Thyroid gland (tissue), 4 donors: ENCODE measurements around the gene TGFBR1. TPM values are rescaled to one million over a fixed set of nuclear protein-coding genes. Genes with fewer than 3 reads are reported as not detected.

Source experiments
- DNase-seq, 2 donors: peaks; one replicate each; pipeline ENCODE4 v3.0.0-alpha.2; 2019
- H3K27ac ChIP-seq, 3 donors: fragments of 200-600 bp; sonication (generic); 1 replicate in 2 of 3; 2 replicates in 1 of 3; pipeline ENCODE4 v1.5.1; 2016 to 2019; ENCODE audit warnings: mild to moderate bottlenecking in 1 of 3, moderate library complexity in 1 of 3
- H3K27me3 ChIP-seq: fragments of 200-600 bp; sonication (generic); one replicate; pipeline ENCODE4 v1.5.1; 2019
- H3K36me3 ChIP-seq, 2 donors: fragments of 200-600 bp; sonication (generic); one replicate each; pipeline ENCODE4 v1.5.1; 2016 to 2019
- H3K4me1 ChIP-seq, 2 donors: fragments of 200-600 bp; sonication (generic); one replicate each; pipeline ENCODE4 v1.5.1; 2017 to 2019
- H3K4me3 ChIP-seq, 3 donors: fragments of 200-600 bp; sonication (generic); replicated peaks in 1 of 3; 1 replicate in 2 of 3; 2 replicates in 1 of 3; pipeline ENCODE4 v1.5.1; 2016; ENCODE audit warnings: mild to moderate bottlenecking in 1 of 3
- H3K9me3 ChIP-seq: fragments of 200-600 bp; sonication (generic); one replicate; pipeline ENCODE4 v1.5.1; 2017
- POLR2A ChIP-seq, 2 donors: fragments of 450-650 bp; IDR thresholded peaks; one replicate each; pipeline ENCODE4 v1.6.1; 2017; ENCODE audit warnings: antibody characterized with exemption in 2 of 2, mild to moderate bottlenecking in 2 of 2, moderate library complexity in 1 of 2
- WGBS, 2 donors: methylation state at CpG; one replicate each; pipeline ENCODE4 v1.1.5; 2017; 5-methylcytosine and 5-hydroxymethylcytosine counted together
- intact Hi-C: fragments of 100-400 bp; cut with DNase I; formaldehyde crosslinking; loops from one replicate; pipeline ENCODE4 v1.15.1; 2023
- total RNA-seq, 4 donors: library from RNA; depleted of rRNA; stranded (reverse); fragments of >200 nt; gene quantifications; one replicate each; pipeline ENCODE4 v1.2.3, GENCODE V29; 2016
- TF ChIP-seq, protein P1 (sequence below), 6 experiments: fragments of 200-600 bp in 3 of 6; fragments of 450-650 bp in 3 of 6; sonication (generic) in 3 of 6; IDR thresholded peaks; one replicate each; pipeline ENCODE4 v1.5.1; 2016 to 2019; ENCODE audit warnings: antibody characterized with exemption in 6 of 6, mild to moderate bottlenecking in 2 of 6, inconsistent platforms in 1 of 6, moderate library complexity in 1 of 6

Gene TGFBR1
- total RNA-seq, 4 donors from 2014 or later: 18.6 to 36.7 (median 28.5) TPM

DNA sequence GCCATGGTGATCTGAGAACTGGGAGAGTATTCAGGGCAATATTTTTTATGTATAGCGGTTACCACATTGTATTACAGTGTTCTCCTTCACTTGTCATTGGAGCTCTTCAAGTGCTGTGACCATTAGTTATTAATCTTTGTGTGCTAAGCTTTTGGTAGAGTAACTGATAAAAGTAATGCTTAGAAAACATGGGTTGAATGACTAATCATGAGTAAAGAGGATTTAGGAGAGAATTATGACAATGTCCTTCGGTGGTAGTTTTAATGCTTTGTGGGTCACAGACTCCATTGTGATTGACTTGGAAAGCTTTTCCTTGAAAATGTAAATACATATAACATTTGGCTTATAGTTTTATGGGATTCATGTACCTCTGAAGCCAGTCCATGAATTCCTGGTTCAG lies 21.4 kb downstream of the TGFBR1 start:
- intact Hi-C loops: loop anchor here (10.0 kb wide), 1 partner anchor 122 kb away; no protein-coding TSS in a partner anchor
- H3K36me3 ChIP-seq: no peaks in the 10 kb centered on the region
- H3K27ac ChIP-seq: no peak overlapping the region
- TF ChIP-seq POLR2A (IDR thresholded peaks at IDR 0.05): no peak
- TF ChIP-seq, protein P1, sequence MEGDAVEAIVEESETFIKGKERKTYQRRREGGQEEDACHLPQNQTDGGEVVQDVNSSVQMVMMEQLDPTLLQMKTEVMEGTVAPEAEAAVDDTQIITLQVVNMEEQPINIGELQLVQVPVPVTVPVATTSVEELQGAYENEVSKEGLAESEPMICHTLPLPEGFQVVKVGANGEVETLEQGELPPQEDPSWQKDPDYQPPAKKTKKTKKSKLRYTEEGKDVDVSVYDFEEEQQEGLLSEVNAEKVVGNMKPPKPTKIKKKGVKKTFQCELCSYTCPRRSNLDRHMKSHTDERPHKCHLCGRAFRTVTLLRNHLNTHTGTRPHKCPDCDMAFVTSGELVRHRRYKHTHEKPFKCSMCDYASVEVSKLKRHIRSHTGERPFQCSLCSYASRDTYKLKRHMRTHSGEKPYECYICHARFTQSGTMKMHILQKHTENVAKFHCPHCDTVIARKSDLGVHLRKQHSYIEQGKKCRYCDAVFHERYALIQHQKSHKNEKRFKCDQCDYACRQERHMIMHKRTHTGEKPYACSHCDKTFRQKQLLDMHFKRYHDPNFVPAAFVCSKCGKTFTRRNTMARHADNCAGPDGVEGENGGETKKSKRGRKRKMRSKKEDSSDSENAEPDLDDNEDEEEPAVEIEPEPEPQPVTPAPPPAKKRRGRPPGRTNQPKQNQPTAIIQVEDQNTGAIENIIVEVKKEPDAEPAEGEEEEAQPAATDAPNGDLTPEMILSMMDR (IDR thresholded peaks at IDR 0.05): no peak
- 95 to 96% methylated on average over 2 of the region's 2 CpGs for WGBS, 2 donors
- H3K27me3 ChIP-seq: no peaks in the 10 kb centered on the region
- DNase-seq: no peak
- H3K4me1 ChIP-seq: no peaks in the 10 kb centered on the region
- no peak overlapping the region for H3K4me3 ChIP-seq
- H3K9me3 ChIP-seq: no peaks in the 10 kb centered on the region

DNA sequence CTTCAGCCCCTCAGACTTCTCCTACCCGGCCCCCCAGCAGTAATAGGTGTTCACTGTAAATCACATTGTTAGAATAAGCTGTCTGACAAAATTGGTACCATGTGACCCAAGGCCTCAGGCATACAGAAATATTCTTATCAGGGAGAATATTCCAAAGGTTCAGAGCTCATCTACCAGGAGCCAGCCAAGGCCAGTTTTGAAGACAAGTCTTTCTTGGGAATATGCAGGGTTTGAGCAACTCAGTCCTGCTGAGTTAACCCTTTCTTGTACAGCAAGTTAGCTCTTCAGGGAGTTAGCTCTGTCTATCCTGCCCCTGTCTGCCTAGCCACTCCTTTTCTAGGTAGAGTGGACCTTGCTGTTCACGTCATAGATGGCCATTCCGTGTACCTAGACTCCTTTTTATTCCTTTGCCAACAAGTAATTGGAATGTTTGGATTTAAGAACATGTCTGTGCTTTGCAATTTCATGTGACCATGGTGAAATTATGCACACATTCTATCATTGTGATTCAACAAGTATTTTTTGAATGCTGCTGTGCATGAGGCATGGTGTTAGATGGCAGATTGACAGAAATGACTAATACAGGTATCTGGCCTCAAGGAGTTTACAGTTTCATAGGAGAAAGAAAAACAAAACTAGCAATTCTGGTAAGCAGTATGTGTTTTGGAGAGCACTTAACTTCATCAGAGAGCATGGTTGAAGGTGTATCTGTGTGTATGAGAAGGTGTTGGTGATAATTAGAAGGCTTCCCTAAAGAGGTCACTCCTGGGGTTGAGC lies 22.6 kb downstream of the TGFBR1 start:
- Histone ChIP-seq H3K27me3 (no peaks in the 10 kb centered on the region), H3K9me3 (no peaks in the 10 kb centered on the region), H3K36me3 (no peaks in the 10 kb centered on the region), H3K4me3 (no peak overlapping the region), H3K27ac (no peak overlapping the region), H3K4me1 (no peaks in the 10 kb centered on the region)
- intact Hi-C loops: loop anchor here (10.0 kb wide), 1 partner anchor 123 kb away; no protein-coding TSS in a partner anchor
- DNase-seq: no peak
- TF ChIP-seq, protein P1 (IDR thresholded peaks at IDR 0.05): no peak
- TF ChIP-seq POLR2A (IDR thresholded peaks at IDR 0.05): no peak
- WGBS, 2 donors: 92% methylated on average over 3 of the region's 3 CpGs

DNA sequence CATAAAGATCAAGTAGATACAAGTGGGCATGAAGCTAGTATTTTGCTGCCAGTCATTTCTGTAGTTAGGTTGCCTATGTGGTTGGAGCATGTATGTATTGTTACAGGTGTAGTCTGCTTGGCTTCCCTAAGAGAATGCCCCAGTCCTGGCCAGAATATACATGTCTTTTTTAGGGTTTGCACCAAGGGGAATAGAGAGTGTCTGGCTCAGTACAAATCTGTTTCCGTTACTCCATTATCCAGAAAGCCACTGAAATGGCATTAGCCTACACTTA lies 23.2 kb downstream of the TGFBR1 start:
- H3K36me3 ChIP-seq: no peaks in the 10 kb centered on the region
- intact Hi-C loops: loop anchor here (10.0 kb wide), 1 partner anchor 123 kb away; no protein-coding TSS in a partner anchor
- H3K9me3 ChIP-seq: no peaks in the 10 kb centered on the region
- no peak for TF ChIP-seq POLR2A (IDR thresholded peaks at IDR 0.05)
- TF ChIP-seq, protein P1 (IDR thresholded peaks at IDR 0.05): no peak
- no peak overlapping the region for H3K4me3 ChIP-seq
- WGBS, 2 donors: 83 to 97% methylated on average over 1 of the region's 1 CpG
- H3K27ac ChIP-seq: no peak overlapping the region
- H3K4me1 ChIP-seq: no peaks in the 10 kb centered on the region
- DNase-seq: no peak
- no peaks in the 10 kb centered on the region for H3K27me3 ChIP-seq

DNA sequence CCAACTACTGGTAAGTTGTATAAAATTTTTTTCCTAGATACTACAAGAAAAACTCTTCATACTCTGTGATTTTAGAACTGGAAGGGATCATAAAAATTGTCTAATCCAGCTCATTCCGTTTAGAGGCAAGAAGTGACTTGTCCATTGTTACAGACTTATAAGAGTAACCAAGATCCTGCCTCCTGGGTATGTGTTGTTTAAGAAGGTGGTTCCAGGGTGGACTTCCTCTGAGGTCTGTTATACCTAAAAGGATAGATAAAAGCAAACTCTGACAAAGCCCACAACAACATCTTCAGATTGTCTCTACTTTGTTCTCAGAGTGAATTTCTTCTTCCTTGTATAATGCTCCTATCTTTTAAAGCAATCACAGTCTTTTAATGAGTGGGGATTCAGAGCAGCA lies 24.2 kb downstream of the TGFBR1 start:
- H3K36me3 ChIP-seq: no peaks in the 10 kb centered on the region
- no peak overlapping the region for H3K4me3 ChIP-seq
- intact Hi-C loops: loop anchor here (10.0 kb wide), 1 partner anchor 124 kb away; no protein-coding TSS in a partner anchor
- H3K4me1 ChIP-seq: no peaks in the 10 kb centered on the region
- no peak for TF ChIP-seq POLR2A (IDR thresholded peaks at IDR 0.05)
- TF ChIP-seq, protein P1 (IDR thresholded peaks at IDR 0.05): no peak
- WGBS, 2 donors: 81 to 93% methylated on average over 1 of the region's 1 CpG
- DNase-seq: no peak
- no peaks in the 10 kb centered on the region for H3K9me3 ChIP-seq
- H3K27me3 ChIP-seq: no peaks in the 10 kb centered on the region
- no peak overlapping the region for H3K27ac ChIP-seq

DNA sequence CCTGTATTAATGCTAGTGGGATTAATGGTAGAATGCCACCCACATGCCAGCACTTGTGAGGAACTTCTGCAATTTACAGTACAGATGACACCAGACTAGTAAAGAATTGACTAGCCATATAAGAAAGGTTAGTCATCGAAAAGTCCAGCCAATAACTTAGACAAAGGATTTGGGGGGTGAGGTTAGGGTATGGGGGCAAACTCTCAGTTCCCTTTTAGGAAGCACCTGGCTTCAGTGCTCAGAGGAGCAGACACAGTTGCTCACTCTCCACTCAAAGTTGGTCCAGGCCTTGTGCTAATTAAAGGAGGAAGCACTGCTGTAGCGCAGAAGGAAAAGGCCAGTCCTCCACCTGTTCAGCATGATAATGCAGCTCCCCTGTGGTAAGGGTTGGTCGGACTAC lies 25.2 kb downstream of the TGFBR1 start:
- H3K36me3 ChIP-seq: no peaks in the 10 kb centered on the region
- no peak overlapping the region for H3K27ac ChIP-seq
- H3K4me3 ChIP-seq: no peak overlapping the region
- intact Hi-C loops: no loop called here
- no peaks in the 10 kb centered on the region for H3K4me1 ChIP-seq
- no peaks in the 10 kb centered on the region for H3K27me3 ChIP-seq
- no peaks in the 10 kb centered on the region for H3K9me3 ChIP-seq
- TF ChIP-seq, protein P1 (IDR thresholded peaks at IDR 0.05): no peak
- TF ChIP-seq POLR2A (IDR thresholded peaks at IDR 0.05): no peak
- 81 to 96% methylated on average over 3 of the region's 3 CpGs for WGBS, 2 donors
- DNase-seq: no peak
